H9 (cell line): ENCODE measurements around the gene RAD54L. TPM values are rescaled to one million over a fixed set of nuclear protein-coding genes. Genes with fewer than 3 reads are reported as not detected.

Source experiments
- DNase-seq: peaks from one replicate; pipeline ENCODE4 v3.0.0-alpha.2; 2017
- H2AFZ ChIP-seq: one replicate; pipeline ENCODE4 v1.6.1; 2013; ENCODE audit warnings: mild to moderate bottlenecking, low read length, control low read depth, moderate library complexity
- H2AK5ac ChIP-seq: 2 replicates; pipeline ENCODE4 v1.6.1; 2013; ENCODE audit warnings: low read length, control low read depth, mixed read lengths; ENCODE audit not compliant: insufficient read length
- H2BK120ac ChIP-seq: one replicate; pipeline ENCODE4 v1.6.1; 2013; ENCODE audit warnings: low read depth, mild to moderate bottlenecking, low read length, control low read depth, inconsistent platforms; ENCODE audit not compliant: poor library complexity, severe bottlenecking
- H2BK12ac ChIP-seq: 2 replicates; pipeline ENCODE4 v1.6.1; 2013; ENCODE audit warnings: low read length, control low read depth, mixed read lengths, low read depth; ENCODE audit not compliant: insufficient read length
- H2BK15ac ChIP-seq: 2 replicates; pipeline ENCODE4 v1.6.1; 2013; ENCODE audit warnings: low read depth, low read length, control low read depth
- H2BK20ac ChIP-seq: one replicate; pipeline ENCODE4 v1.6.1; 2013; ENCODE audit warnings: low read depth, mild to moderate bottlenecking, low read length, control low read depth, inconsistent platforms; ENCODE audit not compliant: poor library complexity, severe bottlenecking
- H2BK5ac ChIP-seq: 2 replicates; pipeline ENCODE4 v1.6.1; 2013; ENCODE audit warnings: low read length, control low read depth, mixed read lengths; ENCODE audit not compliant: insufficient read length
- H3K14ac ChIP-seq: 2 replicates; pipeline ENCODE4 v1.6.1; 2013; ENCODE audit warnings: low read length, control low read depth; ENCODE audit not compliant: insufficient read depth
- H3K18ac ChIP-seq: 2 replicates; pipeline ENCODE4 v1.6.1; 2013; ENCODE audit warnings: low read depth, mild to moderate bottlenecking, mixed read lengths, low read length, control low read depth; ENCODE audit not compliant: insufficient read length
- H3K23ac ChIP-seq: 2 replicates; pipeline ENCODE4 v1.6.1; 2013; ENCODE audit warnings: low read length, control low read depth, mixed read lengths, low read depth; ENCODE audit not compliant: insufficient read length
- H3K23me2 ChIP-seq: 2 replicates; pipeline ENCODE4 v1.6.1; 2013; ENCODE audit warnings: low read depth, mild to moderate bottlenecking, mixed read lengths, low read length, control low read depth; ENCODE audit not compliant: insufficient read length, poor library complexity, severe bottlenecking
- H3K27ac ChIP-seq: 2 replicates; pipeline ENCODE4 v1.5.1; 2013; ENCODE audit warnings: low read length, control low read depth, mixed read lengths, low read depth; ENCODE audit not compliant: insufficient read length
- H3K27me3 ChIP-seq: 2 replicates; pipeline ENCODE4 v1.6.1; 2013; ENCODE audit warnings: low read length, control low read depth, inconsistent platforms; ENCODE audit not compliant: insufficient read depth
- H3K4ac ChIP-seq: 2 replicates; pipeline ENCODE4 v1.6.1; 2013; ENCODE audit warnings: low read depth, mild to moderate bottlenecking, control low read depth, inconsistent platforms, low read length, moderate library complexity
- H3K4me1 ChIP-seq: 2 replicates; pipeline ENCODE4 v1.6.1; 2013; ENCODE audit warnings: low read length, control low read depth, inconsistent platforms; ENCODE audit not compliant: insufficient read depth
- H3K4me2 ChIP-seq: 2 replicates; pipeline ENCODE4 v1.6.1; 2013; ENCODE audit warnings: low read length, control low read depth, mixed read lengths; ENCODE audit not compliant: insufficient read length, insufficient read depth
- H3K56ac ChIP-seq: 2 replicates; pipeline ENCODE4 v1.6.1; 2013; ENCODE audit warnings: low read depth, mild to moderate bottlenecking, mixed read lengths, low read length, control low read depth; ENCODE audit not compliant: insufficient read length
- H3K79me1 ChIP-seq: 2 replicates; pipeline ENCODE4 v1.6.1; 2013; ENCODE audit warnings: low read depth, mild to moderate bottlenecking, moderate library complexity, low read length, control low read depth, inconsistent platforms; ENCODE audit not compliant: insufficient read depth, poor library complexity, severe bottlenecking
- H3K79me2 ChIP-seq: 2 replicates; pipeline ENCODE4 v1.6.1; 2013; ENCODE audit warnings: low read length, control low read depth, inconsistent platforms; ENCODE audit not compliant: insufficient read depth
- H3K9ac ChIP-seq: 2 replicates; pipeline ENCODE4 v1.6.1; 2013; ENCODE audit warnings: low read length, control low read depth, mixed read lengths; ENCODE audit not compliant: insufficient read length; ENCODE audit errors: extremely low read depth
- H3K9me3 ChIP-seq: one replicate; pipeline ENCODE4 v1.6.1; 2013; ENCODE audit warnings: low read depth, low read length, inconsistent platforms; ENCODE audit not compliant: control insufficient read depth
- H3T11ph ChIP-seq: one replicate; pipeline ENCODE4 v1.6.1; 2013; ENCODE audit warnings: mild to moderate bottlenecking, low read length, control low read depth, inconsistent platforms
- H4K20me1 ChIP-seq: one replicate; pipeline ENCODE4 v1.6.1; 2013; ENCODE audit not compliant: control insufficient read depth, insufficient read length, insufficient read depth
- H4K5ac ChIP-seq: 2 replicates; pipeline ENCODE4 v1.6.1; 2013; ENCODE audit warnings: low read depth, mild to moderate bottlenecking, mixed read lengths, low read length, control low read depth; ENCODE audit not compliant: insufficient read length
- H4K8ac ChIP-seq: replicated peaks from 2 replicates; pipeline ENCODE4 v1.6.1; 2013; ENCODE audit warnings: low read length, control low read depth, mixed read lengths, low read depth; ENCODE audit not compliant: insufficient read length
- H4K91ac ChIP-seq: 2 replicates; pipeline ENCODE4 v1.6.1; 2013; ENCODE audit warnings: low read depth, mild to moderate bottlenecking, moderate library complexity, mixed read lengths, low read length, control low read depth; ENCODE audit not compliant: insufficient read length
- H3K27ac Mint-ChIP-seq, 3 experiments: 2 replicates in 2 of 3; 3 replicates in 1 of 3; pipeline ENCODE4 v1.8.0; 2020 to 2021; ENCODE audit warnings: mixed read lengths in 3 of 3, mild to moderate bottlenecking in 1 of 3, moderate library complexity in 1 of 3
- H3K27me3 Mint-ChIP-seq: 2 replicates; pipeline ENCODE4 v1.8.0; 2021; ENCODE audit warnings: low read depth, mild to moderate bottlenecking, moderate library complexity, mixed read lengths
- H3K36me3 Mint-ChIP-seq, 3 experiments: 2 replicates in 2 of 3; 3 replicates in 1 of 3; pipeline ENCODE4 v1.8.0; 2020 to 2021; ENCODE audit warnings: low read depth in 3 of 3, mixed read lengths in 3 of 3; ENCODE audit not compliant: insufficient read depth in 1 of 3
- H3K4me1 Mint-ChIP-seq, 2 experiments: 2 replicates each; pipeline ENCODE4 v1.8.0; 2020; ENCODE audit warnings: mixed read lengths in 2 of 2
- H3K4me3 Mint-ChIP-seq, 2 experiments: 2 replicates in 1 of 2; 3 replicates in 1 of 2; pipeline ENCODE4 v1.8.0; 2020 to 2021; ENCODE audit warnings: mild to moderate bottlenecking in 2 of 2, mixed read lengths in 2 of 2, moderate library complexity in 1 of 2
- H3K9me3 Mint-ChIP-seq, 2 experiments: 2 replicates in 1 of 2; 3 replicates in 1 of 2; pipeline ENCODE4 v1.8.0; 2020; ENCODE audit warnings: mild to moderate bottlenecking in 2 of 2, mixed read lengths in 2 of 2, moderate library complexity in 1 of 2
- WGBS: extraction: QIAGEN DNeasy Blood & Tissue Kit; methylation state at CpG from one replicate; pipeline ENCODE4 v1.1.7; 2013; ENCODE audit warnings: missing lambda C conversion rate, low lambda C conversion rate, mixed read lengths; ENCODE audit not compliant: insufficient read length; ENCODE audit errors: extremely low coverage; 5-methylcytosine and 5-hydroxymethylcytosine counted together
- total RNA-seq: library from RNA; stranded (reverse); gene quantifications from 2 replicates; pipeline ENCODE4 v1.2.1, GENCODE V29; 2021
- TF ChIP-seq, protein P1 (sequence below): fragments of 200-600 bp; sonication (generic); conservative IDR thresholded peaks from 3 replicates; pipeline ENCODE4 v1.8.0; 2021; ENCODE audit warnings: antibody characterized with exemption, mild to moderate bottlenecking

The RAD54L gene
- total RNA-seq, 1 experiment from 2014 or later: 43.4 TPM

DNA sequence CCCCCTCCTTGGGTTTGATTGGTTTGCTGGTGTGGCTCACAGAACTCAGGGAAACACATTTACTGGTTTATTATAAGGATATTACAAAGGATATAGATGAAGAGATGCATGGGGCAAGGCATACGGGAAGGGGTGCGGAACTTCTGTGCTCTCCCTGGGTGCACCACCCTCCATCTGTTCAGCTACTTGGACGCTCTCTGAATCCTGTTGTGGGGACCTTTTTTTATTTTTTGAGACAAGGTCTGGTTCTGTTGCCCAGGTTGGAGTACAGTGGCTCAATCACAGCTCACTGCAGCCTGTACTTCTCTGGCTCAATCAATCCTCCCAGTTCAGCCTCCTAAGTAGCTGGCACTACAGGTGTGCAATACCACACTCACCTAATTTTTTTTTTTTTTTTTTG is 37.0 kb upstream of the RAD54L start:
- H3K4me3 Mint-ChIP-seq: no peak overlapping the region
- no peak overlapping the region for H2BK20ac ChIP-seq
- no peak overlapping the region for H2AFZ ChIP-seq
- H3K9me3 Mint-ChIP-seq: no peaks in the 10 kb centered on the region; a peak in 1 of 5 replicates
- no peak overlapping the region for H2BK120ac ChIP-seq
- no peak overlapping the region for H2BK15ac ChIP-seq
- H3K27me3 ChIP-seq: no peaks in the 10 kb centered on the region
- H3K27ac Mint-ChIP-seq: no peak overlapping the region
- no peak overlapping the region for H3K56ac ChIP-seq
- no peaks in the 10 kb centered on the region for H3K4me1 ChIP-seq
- no peak overlapping the region for H4K91ac ChIP-seq
- no peaks in the 10 kb centered on the region for H3K9me3 ChIP-seq
- no CpG with 5 or more reads among the region's 3 CpGs for WGBS
- H4K20me1 ChIP-seq: no peaks in the 10 kb centered on the region
- H3K36me3 Mint-ChIP-seq: peaks cover 0 to 2% (median 2%) of the 10 kb centered on the region in 3 experiments; a peak in 3 of 7 replicates
- no peak overlapping the region for H3K18ac ChIP-seq
- H3K23ac ChIP-seq: no peak overlapping the region
- no peak overlapping the region for H3K4me2 ChIP-seq
- H3K27ac ChIP-seq: no peak overlapping the region
- no peaks in the 10 kb centered on the region for H3K23me2 ChIP-seq
- no peak overlapping the region for H3K9ac ChIP-seq
- H2BK5ac ChIP-seq: no peak overlapping the region
- peaks cover 2% of the 10 kb centered on the region in 2 experiments; a peak in 3 of 4 replicates for H3K4me1 Mint-ChIP-seq
- H3K79me1 ChIP-seq: no peaks in the 10 kb centered on the region
- H3K4ac ChIP-seq: no peak overlapping the region
- no peak overlapping the region for H2BK12ac ChIP-seq
- no peak overlapping the region for H4K5ac ChIP-seq
- H4K8ac ChIP-seq: no peak overlapping the region
- no peaks in the 10 kb centered on the region for H3K79me2 ChIP-seq
- H3T11ph ChIP-seq: no peak overlapping the region
- TF ChIP-seq, protein P1, sequence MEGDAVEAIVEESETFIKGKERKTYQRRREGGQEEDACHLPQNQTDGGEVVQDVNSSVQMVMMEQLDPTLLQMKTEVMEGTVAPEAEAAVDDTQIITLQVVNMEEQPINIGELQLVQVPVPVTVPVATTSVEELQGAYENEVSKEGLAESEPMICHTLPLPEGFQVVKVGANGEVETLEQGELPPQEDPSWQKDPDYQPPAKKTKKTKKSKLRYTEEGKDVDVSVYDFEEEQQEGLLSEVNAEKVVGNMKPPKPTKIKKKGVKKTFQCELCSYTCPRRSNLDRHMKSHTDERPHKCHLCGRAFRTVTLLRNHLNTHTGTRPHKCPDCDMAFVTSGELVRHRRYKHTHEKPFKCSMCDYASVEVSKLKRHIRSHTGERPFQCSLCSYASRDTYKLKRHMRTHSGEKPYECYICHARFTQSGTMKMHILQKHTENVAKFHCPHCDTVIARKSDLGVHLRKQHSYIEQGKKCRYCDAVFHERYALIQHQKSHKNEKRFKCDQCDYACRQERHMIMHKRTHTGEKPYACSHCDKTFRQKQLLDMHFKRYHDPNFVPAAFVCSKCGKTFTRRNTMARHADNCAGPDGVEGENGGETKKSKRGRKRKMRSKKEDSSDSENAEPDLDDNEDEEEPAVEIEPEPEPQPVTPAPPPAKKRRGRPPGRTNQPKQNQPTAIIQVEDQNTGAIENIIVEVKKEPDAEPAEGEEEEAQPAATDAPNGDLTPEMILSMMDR: no peak
- H3K27me3 Mint-ChIP-seq: no peaks in the 10 kb centered on the region
- no peak overlapping the region for H2AK5ac ChIP-seq
- DNase-seq: no peak
- no peak overlapping the region for H3K14ac ChIP-seq
